Measurements from ENCODE around the gene CRACR2B. TPM values are rescaled to one million over a fixed set of nuclear protein-coding genes. Genes with fewer than 3 reads are reported as not detected.

CRACR2B gene
- total RNA-seq (2021; ENCODE audit: unreplicated experiment) (11.8 TPM), Bru-seq, nascent RNA (percentile 40 among the genes with signal in this experiment), BruChase-seq, experiment 1, labeled RNA remaining after a 6-hour chase (percentile 53 among the genes with signal in this experiment), BruChase-seq, experiment 2, labeled RNA remaining after a 2-hour chase (percentile 45 among the genes with signal in this experiment)
- polyA plus RNA-seq (2012): 9.1 and 10.2 TPM in 2 replicates
- long read RNA-seq, partial matches to known transcripts: 2 of 25 reads
- long read RNA-seq, other reads (novel, unspliced or antisense): 15 of 25 reads

DNA sequence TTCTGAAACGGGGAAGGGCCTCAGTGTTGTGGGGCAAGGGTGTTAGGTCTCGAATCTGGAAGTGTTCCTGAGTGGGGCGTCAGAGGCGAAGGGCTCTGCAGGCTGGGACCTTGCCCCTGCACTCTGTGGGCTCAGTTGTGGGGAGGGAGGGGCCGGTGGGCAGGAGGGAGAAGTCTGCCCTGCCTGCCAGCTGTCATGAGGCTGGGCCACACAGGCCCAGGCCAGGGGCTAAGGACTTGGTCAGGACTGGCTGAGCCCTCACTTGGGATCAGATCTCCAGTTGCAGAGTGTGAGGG lies at the start of gene CRACR2B:
CRACR2B (plus strand) TSS at position 23 of the 296 bp plus-strand sequence. CDS start 689 bp downstream, outside the sequence.
- no TSS peak for BruUV-seq (replicated peaks)
- H3K4me2 ChIP-seq (ENCODE audit: low read length): peak within 1 kb of the TSS; percentile 100
- H2AFZ ChIP-seq (ENCODE audit: low read depth, low read length, poor library complexity, severe bottlenecking): no peak within 1 kb of the TSS
- TF ChIP-seq SIN3A (IDR thresholded peaks at IDR 0.05; ENCODE audit: low read depth) (no peak), CEBPB (IDR thresholded peaks at IDR 0.05; ENCODE audit: low read depth) (no peak), POLR2A (IDR thresholded peaks at IDR 0.05; ENCODE audit: borderline replicate concordance, extremely low read depth, insufficient read depth, insufficient read length) (no peak), POLR2AphosphoS5 (IDR thresholded peaks at IDR 0.05; ENCODE audit: low read depth, low read length) (no peak), TCF7L2 (IDR thresholded peaks at IDR 0.05; ENCODE audit: borderline replicate concordance, extremely low read depth, insufficient read depth, insufficient read length) (no peak), ELF1 (IDR thresholded peaks at IDR 0.05; ENCODE audit: borderline replicate concordance, low read depth) (no peak), EGR1 (IDR thresholded peaks at IDR 0.05; ENCODE audit: low read depth) (no peak), CBX3 (IDR thresholded peaks at IDR 0.05; ENCODE audit: low read depth) (no peak), SP1 (IDR thresholded peaks at IDR 0.05; ENCODE audit: low read depth) (no peak), ZNF274 (IDR thresholded peaks at IDR 0.05; ENCODE audit: low read depth, low read length) (no peak), SRF (IDR thresholded peaks at IDR 0.05; ENCODE audit: low read depth) (no peak)
- TF ChIP-seq, protein P1, sequence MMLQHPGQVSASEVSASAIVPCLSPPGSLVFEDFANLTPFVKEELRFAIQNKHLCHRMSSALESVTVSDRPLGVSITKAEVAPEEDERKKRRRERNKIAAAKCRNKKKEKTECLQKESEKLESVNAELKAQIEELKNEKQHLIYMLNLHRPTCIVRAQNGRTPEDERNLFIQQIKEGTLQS (IDR thresholded peaks at IDR 0.05): no peak
- H3K9me3 ChIP-seq (ENCODE audit: control insufficient read depth in 1 of 2, insufficient read depth in 1 of 2, low read depth in 1 of 2, low read length in 2 of 2): no peaks in the 10 kb centered on the region
- ATAC-seq: peak; percentile 8
- peaks cover 9% of the 10 kb centered on the region; the same call in 1 of the 2 replicates for H3K79me2 ChIP-seq (ENCODE audit: insufficient read depth, low read length)
- peak within 1 kb of the TSS; percentile 89 for H3K27ac ChIP-seq (ENCODE audit: low read depth, low read length)
- H3K9ac ChIP-seq (ENCODE audit: low read length): peak within 1 kb of the TSS; percentile 76
- ChIA-PET CTCF (no interaction called here), POLR2A (interaction anchor here (1.4 to 2.3 kb wide), 2 partner anchors 8 to 19 kb away, joined by 6 to 16 read pairs; partner anchors contain the start of genes PNPLA2 and RPLP2), RAD21 (ENCODE audit: low non-redundant PET in 1 of 2, low total read pairs in 2 of 2, uncharacterized antibody in 2 of 2, unreplicated experiment in 2 of 2) (no interaction called here)
- peak within 1 kb of the TSS; percentile 51 to 65 for H3K4me3 ChIP-seq (replicated peaks in 1 of 2; ENCODE audit: low read depth in 1 of 2, low read length in 2 of 2)
- no peaks in the 10 kb centered on the region for H4K20me1 ChIP-seq (ENCODE audit: insufficient read depth)
- no peaks in the 10 kb centered on the region for H3K9me2 ChIP-seq (ENCODE audit: insufficient read depth)
- no peaks in the 10 kb centered on the region for H3K27me3 ChIP-seq (ENCODE audit: insufficient read depth, low read length)
- DNase-seq (ENCODE audit: low read depth, low spot score): no peak
- intact Hi-C loops (cut with micrococcal nuclease): no loop called here
- H3K36me3 ChIP-seq (ENCODE audit: control insufficient read depth in 1 of 2, insufficient read depth in 2 of 2, low read length in 2 of 2): no peaks in the 10 kb centered on the region
- H3K4me1 ChIP-seq (ENCODE audit: control insufficient read depth in 1 of 2, insufficient read depth in 2 of 2, low read length in 2 of 2): peaks cover 29 to 49% of the 10 kb centered on the region in 2 experiments

Measured in HCT116 (cell line).